Neural progenitor cell (in vitro differentiated cells): ENCODE results near the gene VWA8. TPM values are rescaled to one million over a fixed set of nuclear protein-coding genes. Genes with fewer than 3 reads are reported as not detected.

Source experiments
- DNase-seq: peaks from one replicate; pipeline ENCODE4 v3.0.0-alpha.2; 2016; ENCODE audit warnings: low spot score
- H2AFZ ChIP-seq: fragments of 200-600 bp; sonication (generic); replicated peaks from 2 replicates; pipeline ENCODE4 v1.6.1; 2016; ENCODE audit warnings: antibody characterized with exemption
- H3F3A ChIP-seq: fragments of 200-600 bp; sonication (generic); 2 replicates; pipeline ENCODE4 v1.6.1; 2016; ENCODE audit warnings: antibody characterized with exemption, low read depth
- H3K27ac ChIP-seq: fragments of 200-600 bp; sonication (generic); 2 replicates; pipeline ENCODE4 v1.5.1; 2016; ENCODE audit warnings: mild to moderate bottlenecking
- H3K27me3 ChIP-seq: fragments of 200-600 bp; sonication (generic); 2 replicates; pipeline ENCODE4 v1.6.1; 2016; ENCODE audit warnings: mild to moderate bottlenecking, moderate library complexity
- H3K36me3 ChIP-seq: fragments of 200-600 bp; sonication (generic); 2 replicates; pipeline ENCODE4 v1.5.1; 2016
- H3K4me1 ChIP-seq: fragments of 200-600 bp; sonication (generic); 2 replicates; pipeline ENCODE4 v1.6.1; 2016; ENCODE audit warnings: mixed run types
- H3K4me2 ChIP-seq: fragments of 200-600 bp; sonication (generic); 2 replicates; pipeline ENCODE4 v1.6.1; 2016
- H3K4me3 ChIP-seq: fragments of 200-600 bp; sonication (generic); 2 replicates; pipeline ENCODE4 v1.5.1; 2016
- H3K79me2 ChIP-seq: fragments of 200-600 bp; sonication (generic); 2 replicates; pipeline ENCODE4 v1.6.1; 2016; ENCODE audit warnings: low read depth
- H3K9ac ChIP-seq: fragments of 200-600 bp; sonication (generic); 2 replicates; pipeline ENCODE4 v1.6.1; 2016
- H3K9me3 ChIP-seq: fragments of 200-600 bp; sonication (generic); 2 replicates; pipeline ENCODE4 v1.5.1; 2016; ENCODE audit warnings: low read depth
- H4K20me1 ChIP-seq: fragments of 200-600 bp; sonication (generic); 2 replicates; pipeline ENCODE4 v1.6.1; 2016; ENCODE audit warnings: low read depth
- H3K27ac Mint-ChIP-seq: 3 replicates; pipeline ENCODE4 v1.8.0; 2021; ENCODE audit warnings: mixed read lengths
- H3K27me3 Mint-ChIP-seq: 2 replicates; pipeline ENCODE4 v1.8.0; 2022; ENCODE audit warnings: low read depth, mild to moderate bottlenecking, inconsistent platforms, moderate library complexity, mixed read lengths; ENCODE audit not compliant: insufficient read depth
- H3K36me3 Mint-ChIP-seq: 3 replicates; pipeline ENCODE4 v1.8.0; 2021; ENCODE audit warnings: mixed read lengths
- H3K4me1 Mint-ChIP-seq: 3 replicates; pipeline ENCODE4 v1.8.0; 2021; ENCODE audit warnings: mixed read lengths
- H3K4me3 Mint-ChIP-seq: 3 replicates; pipeline ENCODE4 v1.8.0; 2021; ENCODE audit warnings: mild to moderate bottlenecking, moderate library complexity, mixed read lengths
- H3K9me3 Mint-ChIP-seq: 3 replicates; pipeline ENCODE4 v1.8.0; 2020; ENCODE audit warnings: mixed read lengths
- CTCF ChIP-seq: fragments of 200-600 bp; sonication (generic); IDR thresholded peaks from 2 replicates; pipeline ENCODE4 v1.5.1; 2017; ENCODE audit warnings: antibody characterized with exemption, mild to moderate bottlenecking
- EZH2 ChIP-seq: fragments of 200-600 bp; sonication (generic); IDR thresholded peaks from 2 replicates; pipeline ENCODE4 v1.6.1; 2017; ENCODE audit warnings: antibody characterized with exemption, mild to moderate bottlenecking, moderate library complexity
- EZH2phosphoT487 ChIP-seq: fragments of 200-600 bp; sonication (generic); IDR thresholded peaks from 2 replicates; pipeline ENCODE4 v1.6.1; 2017; ENCODE audit warnings: antibody characterized with exemption
- total RNA-seq: library from RNA; depleted of rRNA; stranded (reverse); fragments of >200 nt; gene quantifications from 2 replicates; pipeline ENCODE4 v1.2.3, GENCODE V29; 2015; ENCODE audit warnings: low replicate concordance

VWA8 gene
- total RNA-seq, 1 donor from 2014 or later: 12.6 TPM

- Histone ChIP-seq H3K4me3 (no peak overlapping the region), H3K4me1 (no peaks in the 10 kb centered on the region), H3K9me3 (no peaks in the 10 kb centered on the region), H3K4me2 (no peak overlapping the region), H2AFZ (no peak overlapping the region), H4K20me1 (no peaks in the 10 kb centered on the region), H3K9ac (no peak overlapping the region), H3K79me2 (no peaks in the 10 kb centered on the region), H3K36me3 (no peaks in the 10 kb centered on the region), H3F3A (no peaks in the 10 kb centered on the region), H3K27me3 (no peaks in the 10 kb centered on the region), H3K27ac (no peak overlapping the region)
- Mint-ChIP-seq H3K4me1 (peaks cover 6% of the 10 kb centered on the region), H3K27ac (no peak overlapping the region), H3K9me3 (peaks cover 2% of the 10 kb centered on the region), H3K36me3 (peaks cover 12% of the 10 kb centered on the region), H3K4me3 (no peak overlapping the region), H3K27me3 (no peaks in the 10 kb centered on the region)
- DNase-seq: no peak
- TF ChIP-seq EZH2phosphoT487 (no peak), EZH2 (no peak), CTCF (no peak)
Observed at GRCh38 chr13:41599619-41600018, 361.3 kb downstream of the VWA8 start.

- Mint-ChIP-seq H3K4me3 (no peak overlapping the region), H3K27ac (no peak overlapping the region), H3K36me3 (peaks cover 10% of the 10 kb centered on the region), H3K9me3 (peaks cover 2% of the 10 kb centered on the region), H3K27me3 (no peaks in the 10 kb centered on the region), H3K4me1 (peaks cover 6% of the 10 kb centered on the region)
- Histone ChIP-seq H4K20me1 (no peaks in the 10 kb centered on the region), H3K4me3 (no peak overlapping the region), H3K9me3 (no peaks in the 10 kb centered on the region), H3K27ac (no peak overlapping the region), H3K9ac (no peak overlapping the region), H3K4me2 (no peak overlapping the region), H3K36me3 (no peaks in the 10 kb centered on the region), H3K27me3 (no peaks in the 10 kb centered on the region), H3K4me1 (no peaks in the 10 kb centered on the region), H2AFZ (no peak overlapping the region), H3F3A (no peaks in the 10 kb centered on the region), H3K79me2 (no peaks in the 10 kb centered on the region)
- no peak for DNase-seq
- TF ChIP-seq EZH2phosphoT487: no peak
- no peak for TF ChIP-seq CTCF
- no peak for TF ChIP-seq EZH2
Observed at GRCh38 chr13:41597348-41598041, 363.4 kb downstream of the VWA8 start.

- TF ChIP-seq CTCF (no peak), EZH2 (no peak), EZH2phosphoT487 (no peak)
- peaks cover 4% of the 10 kb centered on the region for H3K9me3 Mint-ChIP-seq
- Histone ChIP-seq H3K79me2 (no peaks in the 10 kb centered on the region), H3K4me3 (no peak overlapping the region), H3K4me1 (no peaks in the 10 kb centered on the region), H3K36me3 (no peaks in the 10 kb centered on the region), H3K9ac (no peak overlapping the region), H3K9me3 (no peaks in the 10 kb centered on the region), H3K4me2 (no peak overlapping the region), H2AFZ (no peak overlapping the region), H3F3A (no peaks in the 10 kb centered on the region), H4K20me1 (no peaks in the 10 kb centered on the region), H3K27ac (no peak overlapping the region), H3K27me3 (no peaks in the 10 kb centered on the region)
- peaks cover 6% of the 10 kb centered on the region for H3K4me1 Mint-ChIP-seq
- H3K27ac Mint-ChIP-seq: no peak overlapping the region
- H3K27me3 Mint-ChIP-seq: no peaks in the 10 kb centered on the region
- no peak for DNase-seq
- no peak overlapping the region for H3K4me3 Mint-ChIP-seq
- H3K36me3 Mint-ChIP-seq: peaks cover 8% of the 10 kb centered on the region
Observed at GRCh38 chr13:41596190-41596589, 364.7 kb downstream of the VWA8 start.
